Keratinocyte (primary cell): Measurements from ENCODE around the gene HMGXB3.

Experiments
- EZH2 ChIP-seq: IDR thresholded peaks from one replicate; pipeline ENCODE4 v1.6.1; 2012; ENCODE audit warnings: inconsistent platforms, mild to moderate bottlenecking, low read length, moderate library complexity
- TF ChIP-seq, protein P1 (sequence below), 3 experiments: IDR thresholded peaks in 1 of 3; conservative IDR thresholded peaks in 1 of 3; optimal IDR thresholded peaks in 1 of 3; 2 replicates in 2 of 3; 3 replicates in 1 of 3; pipeline versions ENCODE3 to v1.5.1; 2011; ENCODE audit warnings: low read length in 3 of 3, mild to moderate bottlenecking in 3 of 3, moderate library complexity in 2 of 3, control low read depth in 1 of 3, inconsistent platforms in 1 of 3; ENCODE audit not compliant: insufficient read depth in 2 of 3; ENCODE audit errors: extremely low read depth in 1 of 3

DNA sequence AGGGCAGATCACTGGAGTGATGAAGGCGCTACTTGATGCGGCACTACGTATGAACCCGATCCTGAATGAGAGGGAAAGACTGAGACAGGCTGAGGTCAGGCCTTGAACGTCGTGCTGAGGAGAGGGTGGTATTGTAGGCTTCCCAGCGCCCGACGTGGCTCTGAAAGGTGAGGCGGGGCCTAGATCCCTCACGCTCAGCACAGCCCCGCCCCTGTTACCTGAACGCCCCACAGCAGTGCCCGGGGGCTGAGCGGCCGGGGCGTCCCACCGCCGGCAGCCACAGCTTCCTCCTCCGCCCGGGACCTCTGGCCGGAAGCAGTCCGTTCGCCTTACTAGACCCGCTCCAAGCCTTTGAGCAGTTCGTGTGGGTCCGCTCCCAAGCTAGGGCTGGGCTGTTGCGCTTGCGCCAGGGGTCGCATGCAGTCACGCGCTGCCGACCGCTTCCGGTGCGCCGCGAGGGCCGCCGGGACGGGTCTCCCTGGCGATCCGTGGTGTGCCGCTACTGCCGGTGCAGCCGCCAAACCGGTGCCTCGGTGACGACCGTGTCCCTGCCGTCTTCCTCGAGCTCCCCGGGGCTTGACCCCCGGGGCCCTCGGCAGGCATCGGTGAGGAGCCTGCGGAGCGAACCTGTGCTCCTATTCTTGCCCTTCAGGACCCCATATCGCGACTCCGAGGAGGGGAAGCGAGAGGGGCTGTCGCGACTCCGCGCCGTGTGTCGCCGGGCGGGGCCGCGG lies at the start of gene HMGXB3, which contains the start of gene TIGD6:
- TF ChIP-seq, protein P1, sequence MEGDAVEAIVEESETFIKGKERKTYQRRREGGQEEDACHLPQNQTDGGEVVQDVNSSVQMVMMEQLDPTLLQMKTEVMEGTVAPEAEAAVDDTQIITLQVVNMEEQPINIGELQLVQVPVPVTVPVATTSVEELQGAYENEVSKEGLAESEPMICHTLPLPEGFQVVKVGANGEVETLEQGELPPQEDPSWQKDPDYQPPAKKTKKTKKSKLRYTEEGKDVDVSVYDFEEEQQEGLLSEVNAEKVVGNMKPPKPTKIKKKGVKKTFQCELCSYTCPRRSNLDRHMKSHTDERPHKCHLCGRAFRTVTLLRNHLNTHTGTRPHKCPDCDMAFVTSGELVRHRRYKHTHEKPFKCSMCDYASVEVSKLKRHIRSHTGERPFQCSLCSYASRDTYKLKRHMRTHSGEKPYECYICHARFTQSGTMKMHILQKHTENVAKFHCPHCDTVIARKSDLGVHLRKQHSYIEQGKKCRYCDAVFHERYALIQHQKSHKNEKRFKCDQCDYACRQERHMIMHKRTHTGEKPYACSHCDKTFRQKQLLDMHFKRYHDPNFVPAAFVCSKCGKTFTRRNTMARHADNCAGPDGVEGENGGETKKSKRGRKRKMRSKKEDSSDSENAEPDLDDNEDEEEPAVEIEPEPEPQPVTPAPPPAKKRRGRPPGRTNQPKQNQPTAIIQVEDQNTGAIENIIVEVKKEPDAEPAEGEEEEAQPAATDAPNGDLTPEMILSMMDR (optimal IDR thresholded peaks at IDR 0.05 in 1 of 3, IDR thresholded peaks at IDR 0.05 in 1 of 3, conservative IDR thresholded peaks at IDR 0.05 in 1 of 3; ENCODE audit: extremely low read depth in 1 of 3, insufficient read depth in 2 of 3, low read length in 3 of 3) = no peak
- TF ChIP-seq EZH2 = no peak
